ENCODE measurements around the gene FLT1. TPM values are rescaled to one million over a fixed set of nuclear protein-coding genes. Genes with fewer than 3 reads are reported as not detected.

Gene FLT1
- total RNA-seq, 1 experiment from 2014 or later, result not detected

DNA sequence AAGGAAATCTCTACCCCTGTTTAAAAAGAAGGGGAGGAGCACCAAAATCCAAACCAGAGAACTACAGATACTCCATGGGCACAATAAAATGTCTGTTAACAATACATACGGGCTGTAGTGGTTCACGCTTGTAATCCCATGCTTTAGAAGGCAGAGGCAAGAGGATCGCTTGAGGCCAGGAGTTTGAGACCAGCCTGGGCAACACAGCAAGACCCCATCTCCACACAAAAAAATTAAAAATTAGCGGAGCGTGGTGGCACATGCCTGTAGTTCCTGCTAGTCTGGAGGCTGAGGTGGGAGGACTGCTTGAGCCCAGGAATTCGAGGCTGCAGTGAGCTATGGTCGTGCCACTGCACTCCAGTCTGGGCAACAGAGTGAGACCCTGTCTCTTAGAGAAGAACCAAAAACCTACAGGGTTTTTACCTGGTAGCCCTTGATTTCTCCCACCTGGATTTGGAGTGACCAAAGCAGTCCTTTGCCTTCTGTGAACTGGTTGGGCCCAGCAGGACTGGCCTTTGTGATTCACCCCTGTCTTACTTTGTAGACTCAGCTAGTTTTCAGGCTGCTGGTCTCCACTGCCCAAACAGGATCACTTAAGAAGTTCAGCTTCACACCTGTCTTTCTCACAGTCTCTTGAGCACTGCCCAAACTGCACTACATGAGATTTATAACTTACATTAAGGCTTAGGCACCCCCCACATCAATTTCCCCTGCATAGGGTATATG, 38.7 kb upstream of the FLT1 start:
- no TSS peak for BruUV-seq (replicated peaks)
- no peaks in the 10 kb centered on the region for H3K79me2 ChIP-seq (ENCODE audit: low read depth)
- ChIA-PET CTCF (no interaction called here), POLR2A (ENCODE audit: unreplicated experiment) (no interaction called here)
- no peaks in the 10 kb centered on the region for H3F3A ChIP-seq (ENCODE audit: insufficient read depth, low read depth)
- intact Hi-C loops (cut with micrococcal nuclease; ENCODE audit: unreplicated experiment), result no loop called here
- no peaks in the 10 kb centered on the region for H3K36me3 ChIP-seq (ENCODE audit: low read depth)
- H4K20me1 ChIP-seq (ENCODE audit: insufficient read depth), result no peaks in the 10 kb centered on the region; the same call in 1 of the 2 replicates
- H3K27ac ChIP-seq, result no peak overlapping the region
- no peaks in the 10 kb centered on the region for H3K9me3 ChIP-seq (ENCODE audit: insufficient read depth, low read depth)
- no peak overlapping the region for H2AFZ ChIP-seq
- no peak overlapping the region for H3K4me3 ChIP-seq
- H3K4me1 ChIP-seq (replicated peaks; ENCODE audit: insufficient read depth), result no peaks in the 10 kb centered on the region
- no peak overlapping the region for H3K4me2 ChIP-seq
- peaks cover 48% of the 10 kb centered on the region for H3K27me3 ChIP-seq (ENCODE audit: insufficient read depth, low read depth)
- no peak for DNase-seq
- no peaks in the 10 kb centered on the region for H3K9me2 ChIP-seq (ENCODE audit: insufficient read depth)
- TF ChIP-seq, protein P1, sequence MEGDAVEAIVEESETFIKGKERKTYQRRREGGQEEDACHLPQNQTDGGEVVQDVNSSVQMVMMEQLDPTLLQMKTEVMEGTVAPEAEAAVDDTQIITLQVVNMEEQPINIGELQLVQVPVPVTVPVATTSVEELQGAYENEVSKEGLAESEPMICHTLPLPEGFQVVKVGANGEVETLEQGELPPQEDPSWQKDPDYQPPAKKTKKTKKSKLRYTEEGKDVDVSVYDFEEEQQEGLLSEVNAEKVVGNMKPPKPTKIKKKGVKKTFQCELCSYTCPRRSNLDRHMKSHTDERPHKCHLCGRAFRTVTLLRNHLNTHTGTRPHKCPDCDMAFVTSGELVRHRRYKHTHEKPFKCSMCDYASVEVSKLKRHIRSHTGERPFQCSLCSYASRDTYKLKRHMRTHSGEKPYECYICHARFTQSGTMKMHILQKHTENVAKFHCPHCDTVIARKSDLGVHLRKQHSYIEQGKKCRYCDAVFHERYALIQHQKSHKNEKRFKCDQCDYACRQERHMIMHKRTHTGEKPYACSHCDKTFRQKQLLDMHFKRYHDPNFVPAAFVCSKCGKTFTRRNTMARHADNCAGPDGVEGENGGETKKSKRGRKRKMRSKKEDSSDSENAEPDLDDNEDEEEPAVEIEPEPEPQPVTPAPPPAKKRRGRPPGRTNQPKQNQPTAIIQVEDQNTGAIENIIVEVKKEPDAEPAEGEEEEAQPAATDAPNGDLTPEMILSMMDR (conservative IDR thresholded peaks at IDR 0.05), result no peak
- TF ChIP-seq EZH2 (IDR thresholded peaks at IDR 0.05; ENCODE audit: low read depth), result no peak

DNA sequence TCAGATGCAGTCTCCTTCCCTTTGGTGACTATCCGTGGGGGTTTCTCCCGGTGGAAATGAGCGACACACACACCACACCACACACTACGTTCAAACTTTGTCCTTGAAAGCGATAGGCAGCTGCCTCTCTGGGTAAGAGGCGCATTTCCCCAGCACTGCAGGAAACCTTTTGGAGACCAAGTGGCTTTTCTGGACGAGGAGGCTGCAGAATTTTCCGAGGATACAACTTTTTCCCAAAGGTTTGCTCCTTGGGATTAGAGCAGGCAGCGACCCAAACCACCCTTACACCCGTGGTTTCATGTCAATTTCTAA, 38.2 kb upstream of the FLT1 start:
- Histone ChIP-seq H3K36me3 (ENCODE audit: low read depth) (no peaks in the 10 kb centered on the region), H3K9me2 (ENCODE audit: insufficient read depth) (no peaks in the 10 kb centered on the region), H3K9me3 (ENCODE audit: insufficient read depth, low read depth) (no peaks in the 10 kb centered on the region), H3K27me3 (ENCODE audit: insufficient read depth, low read depth) (peaks cover 48% of the 10 kb centered on the region), H3K27ac (no peak overlapping the region), H2AFZ (no peak overlapping the region), H3F3A (ENCODE audit: insufficient read depth, low read depth) (no peaks in the 10 kb centered on the region), H3K4me2 (no peak overlapping the region), H3K4me1 (replicated peaks; ENCODE audit: insufficient read depth) (no peaks in the 10 kb centered on the region), H3K79me2 (ENCODE audit: low read depth) (no peaks in the 10 kb centered on the region), H4K20me1 (ENCODE audit: insufficient read depth) (no peaks in the 10 kb centered on the region; the same call in 1 of the 2 replicates), H3K4me3 (no peak overlapping the region)
- no peak for TF ChIP-seq EZH2 (IDR thresholded peaks at IDR 0.05; ENCODE audit: low read depth)
- TF ChIP-seq, protein P1 (conservative IDR thresholded peaks at IDR 0.05), result no peak
- intact Hi-C loops (cut with micrococcal nuclease; ENCODE audit: unreplicated experiment), result no loop called here
- DNase-seq, result no peak
- ChIA-PET POLR2A (ENCODE audit: unreplicated experiment) (no interaction called here), CTCF (no interaction called here)
- no TSS peak for BruUV-seq (replicated peaks)

DNA sequence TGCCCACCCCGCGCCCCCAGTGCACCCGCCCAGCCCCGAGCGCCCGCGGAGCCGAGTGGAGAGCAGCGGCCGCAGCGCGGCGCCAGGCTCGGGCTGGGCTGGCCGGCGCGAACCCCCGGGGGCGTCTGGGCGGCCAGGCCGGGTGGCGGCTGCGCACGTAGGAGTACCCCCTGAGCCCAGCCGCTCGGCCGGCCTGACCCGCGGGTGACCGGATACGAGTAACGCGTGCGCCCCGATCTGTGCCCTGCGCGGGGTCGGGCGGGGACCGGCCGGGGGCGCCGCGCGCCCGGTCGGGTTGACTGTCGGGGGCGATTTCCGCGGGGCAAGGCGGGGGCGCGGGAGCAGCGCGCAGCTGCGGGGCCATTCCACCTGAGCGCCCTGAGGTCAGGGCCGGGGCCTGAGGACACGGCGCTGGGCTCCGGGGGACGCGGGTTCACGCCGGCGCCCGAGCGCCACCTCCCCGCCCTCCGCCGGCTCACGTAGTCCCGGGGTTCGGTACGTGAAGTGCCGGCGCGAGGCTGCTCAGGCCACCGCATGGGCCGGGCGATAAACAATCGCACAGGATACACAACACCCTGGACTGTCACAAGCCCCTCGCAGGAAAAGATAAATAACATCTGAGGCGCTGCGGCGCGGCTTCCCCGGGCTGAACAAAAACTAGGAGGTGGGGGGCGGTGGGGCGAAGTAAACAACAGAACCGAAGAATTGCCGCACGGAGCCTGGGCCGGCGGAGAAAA, 37.6 kb upstream of the FLT1 start:
- no peak overlapping the region for H3K27ac ChIP-seq
- H3K36me3 ChIP-seq (ENCODE audit: low read depth), result no peaks in the 10 kb centered on the region
- no peaks in the 10 kb centered on the region; the same call in 1 of the 2 replicates for H4K20me1 ChIP-seq (ENCODE audit: insufficient read depth)
- no peaks in the 10 kb centered on the region for H3K9me3 ChIP-seq (ENCODE audit: insufficient read depth, low read depth)
- peaks cover 50% of the 10 kb centered on the region for H3K27me3 ChIP-seq (ENCODE audit: insufficient read depth, low read depth)
- no peaks in the 10 kb centered on the region for H3F3A ChIP-seq (ENCODE audit: insufficient read depth, low read depth)
- intact Hi-C loops (cut with micrococcal nuclease; ENCODE audit: unreplicated experiment), result no loop called here
- POLR2A ChIA-PET (ENCODE audit: unreplicated experiment), result no interaction called here
- TF ChIP-seq, protein P1 (conservative IDR thresholded peaks at IDR 0.05), result no peak
- TF ChIP-seq EZH2 (IDR thresholded peaks at IDR 0.05; ENCODE audit: low read depth), result no peak
- no TSS peak for BruUV-seq (replicated peaks)
- no peak overlapping the region for H3K4me2 ChIP-seq
- CTCF ChIA-PET, result no interaction called here
- DNase-seq, result no peak
- no peaks in the 10 kb centered on the region for H3K79me2 ChIP-seq (ENCODE audit: low read depth)
- no peak overlapping the region for H2AFZ ChIP-seq
- no peak overlapping the region for H3K4me3 ChIP-seq
- H3K9me2 ChIP-seq (ENCODE audit: insufficient read depth), result no peaks in the 10 kb centered on the region
- H3K4me1 ChIP-seq (replicated peaks; ENCODE audit: insufficient read depth), result no peaks in the 10 kb centered on the region
